Upper lobe of right lung (tissue), 1 donor: ENCODE measurements around the gene PRKCQ. TPM values are rescaled to one million over a fixed set of nuclear protein-coding genes. Genes with fewer than 3 reads are reported as not detected.

Source experiments
- ATAC-seq: fragments of 200-7000 bp; cut with Tn5 transposase; one replicate; pipeline ENCODE4 v1.9.1; 2020; ENCODE audit warnings: mild to moderate bottlenecking, moderate library complexity
- DNase-seq: peaks from one replicate; pipeline ENCODE4 v3.0.0-alpha.2; 2020
- H3K27ac ChIP-seq: fragments of 200-600 bp; one replicate; pipeline ENCODE4 v1.8.0; 2022
- H3K27me3 ChIP-seq: fragments of 200-600 bp; one replicate; pipeline ENCODE4 v1.8.0; 2022; ENCODE audit warnings: mild to moderate bottlenecking
- H3K36me3 ChIP-seq: fragments of 200-600 bp; one replicate; pipeline ENCODE4 v1.8.0; 2022
- H3K4me1 ChIP-seq: fragments of 200-600 bp; one replicate; pipeline ENCODE4 v1.8.0; 2022
- H3K4me3 ChIP-seq: fragments of 200-600 bp; one replicate; pipeline ENCODE4 v1.8.0; 2022; ENCODE audit warnings: mild to moderate bottlenecking
- H3K9me3 ChIP-seq: fragments of 200-600 bp; one replicate; pipeline ENCODE4 v1.8.0; 2022
- intact Hi-C: fragments of 100-400 bp; cut with DNase I; formaldehyde crosslinking; loops from one replicate; pipeline ENCODE4 v1.11.0; 2022
- total RNA-seq: library from RNA; stranded (reverse); fragmentation: NEBNext Ultra II Directional; extraction: Animal tissue kit (Norgen Biotek cat#: 25700); gene quantifications from one replicate; pipeline ENCODE4 v1.2.1, GENCODE V29; 2021
- TF ChIP-seq, protein P1 (sequence below): fragments of 200-600 bp; IDR thresholded peaks from one replicate; pipeline ENCODE4 v1.8.0; 2022; ENCODE audit warnings: antibody characterized with exemption
- donor health status: DM: no; HTN: yes; CAD: no; lungs with severe emphysema.

PRKCQ gene
- total RNA-seq, 1 donor from 2014 or later = 9.8 TPM

DNA sequence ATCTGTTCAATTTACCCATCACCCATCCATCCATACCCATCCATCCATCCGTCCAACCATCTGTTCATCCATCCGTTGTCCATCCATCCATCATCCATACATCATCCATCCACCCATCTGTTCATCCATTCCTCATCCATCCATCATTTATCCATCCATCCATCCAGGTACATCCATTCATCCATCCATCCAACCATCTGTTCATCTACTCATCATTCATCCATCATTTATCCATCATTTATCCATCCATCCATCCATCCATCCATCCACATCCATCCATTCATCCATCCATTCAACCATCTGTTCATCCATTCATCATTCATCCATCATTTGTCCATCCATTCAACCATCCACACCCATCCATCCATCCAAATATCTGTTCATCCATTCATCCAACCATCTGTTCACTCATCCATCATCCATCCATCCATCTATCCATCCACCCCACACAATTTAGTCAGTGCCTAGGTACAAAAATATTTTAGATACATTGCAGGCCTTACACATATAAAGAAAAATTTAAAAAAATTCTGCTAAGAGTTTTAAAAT, 119.1 kb downstream of the PRKCQ start:
- H3K9me3 ChIP-seq = no peaks in the 10 kb centered on the region
- intact Hi-C loops = no loop called here
- TF ChIP-seq, protein P1, sequence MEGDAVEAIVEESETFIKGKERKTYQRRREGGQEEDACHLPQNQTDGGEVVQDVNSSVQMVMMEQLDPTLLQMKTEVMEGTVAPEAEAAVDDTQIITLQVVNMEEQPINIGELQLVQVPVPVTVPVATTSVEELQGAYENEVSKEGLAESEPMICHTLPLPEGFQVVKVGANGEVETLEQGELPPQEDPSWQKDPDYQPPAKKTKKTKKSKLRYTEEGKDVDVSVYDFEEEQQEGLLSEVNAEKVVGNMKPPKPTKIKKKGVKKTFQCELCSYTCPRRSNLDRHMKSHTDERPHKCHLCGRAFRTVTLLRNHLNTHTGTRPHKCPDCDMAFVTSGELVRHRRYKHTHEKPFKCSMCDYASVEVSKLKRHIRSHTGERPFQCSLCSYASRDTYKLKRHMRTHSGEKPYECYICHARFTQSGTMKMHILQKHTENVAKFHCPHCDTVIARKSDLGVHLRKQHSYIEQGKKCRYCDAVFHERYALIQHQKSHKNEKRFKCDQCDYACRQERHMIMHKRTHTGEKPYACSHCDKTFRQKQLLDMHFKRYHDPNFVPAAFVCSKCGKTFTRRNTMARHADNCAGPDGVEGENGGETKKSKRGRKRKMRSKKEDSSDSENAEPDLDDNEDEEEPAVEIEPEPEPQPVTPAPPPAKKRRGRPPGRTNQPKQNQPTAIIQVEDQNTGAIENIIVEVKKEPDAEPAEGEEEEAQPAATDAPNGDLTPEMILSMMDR = no peak
- peaks cover 5% of the 10 kb centered on the region for H3K36me3 ChIP-seq
- no peaks in the 10 kb centered on the region for H3K27me3 ChIP-seq
- no peaks in the 10 kb centered on the region for H3K4me1 ChIP-seq
- H3K27ac ChIP-seq = no peak overlapping the region
- no peak for ATAC-seq
- no peak for DNase-seq
- H3K4me3 ChIP-seq = no peak overlapping the region

GRCh38 chr10:6458814-6459213, 121.3 kb downstream of the PRKCQ start:
- no peak overlapping the region for H3K27ac ChIP-seq
- no peak for ATAC-seq
- no peaks in the 10 kb centered on the region for H3K9me3 ChIP-seq
- TF ChIP-seq, protein P1 = no peak
- H3K4me3 ChIP-seq = no peak overlapping the region
- intact Hi-C loops = no loop called here
- peaks cover 5% of the 10 kb centered on the region for H3K36me3 ChIP-seq
- H3K4me1 ChIP-seq = no peaks in the 10 kb centered on the region
- DNase-seq = no peak
- H3K27me3 ChIP-seq = no peaks in the 10 kb centered on the region

DNA sequence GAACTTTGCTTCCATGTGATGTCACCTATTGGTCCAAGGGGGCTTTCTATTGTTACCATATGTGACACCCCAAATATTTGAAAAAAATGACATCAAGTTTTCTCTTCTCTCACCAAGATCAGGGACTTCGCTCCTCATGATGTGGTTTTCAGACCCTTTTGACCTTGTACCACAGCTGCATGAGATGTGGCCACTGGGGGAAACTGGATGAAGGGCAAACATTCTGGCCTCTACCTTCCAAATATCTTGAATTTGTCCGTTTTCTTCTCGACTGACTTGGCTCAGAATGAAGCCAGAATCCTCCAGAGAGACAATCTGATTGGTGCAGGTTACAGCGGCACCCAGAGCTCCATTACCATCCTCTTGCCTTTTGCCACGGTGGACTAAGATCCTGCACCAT, 122.7 kb downstream of the PRKCQ start:
- DNase-seq = no peak
- intact Hi-C loops = no loop called here
- Histone ChIP-seq H3K9me3 (no peaks in the 10 kb centered on the region), H3K4me3 (no peak overlapping the region), H3K4me1 (no peaks in the 10 kb centered on the region), H3K27me3 (no peaks in the 10 kb centered on the region), H3K36me3 (peaks cover 5% of the 10 kb centered on the region), H3K27ac (no peak overlapping the region)
- ATAC-seq = no peak
- TF ChIP-seq, protein P1 = no peak

- ATAC-seq (no peak), DNase-seq (no peak)
- no peaks in the 10 kb centered on the region for H3K4me1 ChIP-seq
- TF ChIP-seq, protein P1 = no peak
- H3K4me3 ChIP-seq = no peak overlapping the region
- H3K27me3 ChIP-seq = no peaks in the 10 kb centered on the region
- intact Hi-C loops = no loop called here
- no peak overlapping the region for H3K27ac ChIP-seq
- H3K9me3 ChIP-seq = no peaks in the 10 kb centered on the region
- peaks cover 5% of the 10 kb centered on the region for H3K36me3 ChIP-seq
These were observed 124.0 kb downstream of the PRKCQ start for GRCh38 chr10:6456067-6456466.

DNA sequence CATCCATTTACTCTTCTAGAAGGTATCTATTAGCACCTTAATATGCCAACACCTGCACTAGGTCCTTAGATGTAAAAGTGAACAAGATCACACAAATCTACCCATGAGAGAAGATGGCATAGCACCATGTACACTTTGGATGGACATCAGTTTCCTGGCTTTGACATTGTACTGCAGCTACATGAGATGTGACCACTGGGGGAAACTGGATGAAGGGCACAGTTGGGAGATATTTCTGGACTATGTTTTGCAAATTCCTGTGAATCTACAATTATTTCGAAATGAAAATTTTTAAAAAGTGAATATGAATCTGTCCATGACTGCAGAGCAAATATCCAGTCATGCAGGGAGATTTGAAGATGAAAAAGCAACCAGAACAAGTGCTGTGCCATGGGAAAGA, 124.5 kb downstream of the PRKCQ start:
- Histone ChIP-seq H3K27ac (no peak overlapping the region), H3K9me3 (no peaks in the 10 kb centered on the region), H3K4me3 (no peak overlapping the region), H3K27me3 (no peaks in the 10 kb centered on the region), H3K4me1 (no peaks in the 10 kb centered on the region), H3K36me3 (peaks cover 5% of the 10 kb centered on the region)
- DNase-seq (no peak), ATAC-seq (no peak)
- TF ChIP-seq, protein P1 = no peak
- intact Hi-C loops = no loop called here

DNA sequence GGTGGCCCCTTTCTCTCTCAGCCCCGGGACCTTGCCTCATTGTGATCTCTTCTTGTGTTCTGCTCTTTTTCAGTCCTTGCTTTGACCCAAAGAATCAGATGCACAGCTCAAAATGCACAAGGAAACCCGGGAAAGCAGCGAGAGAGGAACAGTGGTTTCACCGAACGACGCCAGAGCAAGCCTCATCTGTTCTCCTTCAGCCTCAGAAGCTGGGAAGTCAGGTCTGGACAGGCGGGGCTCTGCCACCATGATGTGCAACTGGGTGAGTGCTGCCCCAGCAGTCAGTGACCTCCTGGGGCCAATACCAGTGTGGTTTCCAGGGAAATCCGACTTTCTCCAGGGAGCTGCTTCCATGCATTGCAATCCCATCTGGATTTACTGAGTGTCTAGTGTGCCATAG, 133.4 kb downstream of the PRKCQ start:
- H3K36me3 ChIP-seq = no peaks in the 10 kb centered on the region
- no peak overlapping the region for H3K27ac ChIP-seq
- H3K4me3 ChIP-seq = no peak overlapping the region
- no peaks in the 10 kb centered on the region for H3K9me3 ChIP-seq
- ATAC-seq (no peak), DNase-seq (no peak)
- TF ChIP-seq, protein P1 = no peak
- intact Hi-C loops = no loop called here
- no peaks in the 10 kb centered on the region for H3K27me3 ChIP-seq
- H3K4me1 ChIP-seq = no peaks in the 10 kb centered on the region
